AG09319 (cell line): Measurements from ENCODE around the gene BST2.
"Not testable (repeated sequence)": the region's sequence is repeated elsewhere in the genome, so short reads cannot be mapped to it uniquely, and the experiment has no call there.

ENCODE experiments used
- DNase-seq: peaks from one replicate; pipeline ENCODE4 v3.0.0-alpha.2; 2010; ENCODE audit warnings: low read depth; ENCODE audit errors: extremely low read depth
- CTCF ChIP-seq: IDR thresholded peaks from 2 replicates; pipeline ENCODE4 v1.5.1; 2011; ENCODE audit warnings: low read depth, mild to moderate bottlenecking, inconsistent platforms, low read length, moderate library complexity

BST2 gene

GRCh38 chr19:17365361-17365760 lies 40.1 kb downstream of the BST2 start:
- no peak for DNase-seq
- no peak for TF ChIP-seq CTCF

GRCh38 chr19:17363852-17364605 lies 41.4 kb downstream of the BST2 start:
- not testable (repeated sequence) for DNase-seq

GRCh38 chr19:17359905-17360800 lies 45.3 kb downstream of the BST2 start:
- DNase-seq: no peak
- no peak for TF ChIP-seq CTCF

GRCh38 chr19:17358395-17358794 lies 47.0 kb downstream of the BST2 start:
- no peak for TF ChIP-seq CTCF

GRCh38 chr19:17357724-17358123 lies 47.7 kb downstream of the BST2 start:
- no peak for DNase-seq
- TF ChIP-seq CTCF: no peak

More at GRCh38 chr19:17358395-17358794, 47.0 kb downstream of the BST2 start:
- DNase-seq: no peak

- no peak for TF ChIP-seq CTCF
- DNase-seq: no peak
These were observed 48.3 kb downstream of the BST2 start for GRCh38 chr19:17357078-17357666.

- TF ChIP-seq CTCF: no peak
- no peak for DNase-seq
These were observed 52.0 kb downstream of the BST2 start for GRCh38 chr19:17353386-17353785.
